22Rv1 (cell line): Measurements from ENCODE around the gene CLCA4.

ENCODE experiments used
- ZFX ChIP-seq: fragments of 450-650 bp; IDR thresholded peaks from 2 replicates; pipeline ENCODE4 v1.6.1; 2017; ENCODE audit warnings: antibody characterized with exemption, borderline replicate concordance
- TF ChIP-seq, protein P1 (sequence below): fragments of 450-650 bp; IDR thresholded peaks from 2 replicates; pipeline ENCODE4 v1.5.1; 2017; ENCODE audit warnings: mild to moderate bottlenecking

DNA sequence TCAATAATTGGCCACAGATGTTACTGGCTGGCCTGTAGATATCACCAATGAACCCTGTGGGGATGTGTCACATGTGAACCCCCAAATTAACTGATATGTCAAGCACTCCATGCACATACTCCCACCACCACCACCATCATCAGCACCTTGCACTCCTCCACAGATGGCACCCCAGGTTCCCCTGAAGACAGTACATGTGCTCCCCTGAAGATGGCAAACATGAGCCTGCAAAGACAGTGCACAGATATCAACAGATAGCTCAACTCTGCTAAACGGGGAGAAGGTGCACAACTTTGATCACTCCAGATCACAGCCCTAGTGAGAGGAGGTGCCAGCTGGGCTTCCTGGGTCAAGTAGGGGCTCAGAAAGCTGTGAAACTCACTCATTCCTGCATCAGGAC lies 74.4 kb downstream of the CLCA4 start:
- TF ChIP-seq, protein P1, sequence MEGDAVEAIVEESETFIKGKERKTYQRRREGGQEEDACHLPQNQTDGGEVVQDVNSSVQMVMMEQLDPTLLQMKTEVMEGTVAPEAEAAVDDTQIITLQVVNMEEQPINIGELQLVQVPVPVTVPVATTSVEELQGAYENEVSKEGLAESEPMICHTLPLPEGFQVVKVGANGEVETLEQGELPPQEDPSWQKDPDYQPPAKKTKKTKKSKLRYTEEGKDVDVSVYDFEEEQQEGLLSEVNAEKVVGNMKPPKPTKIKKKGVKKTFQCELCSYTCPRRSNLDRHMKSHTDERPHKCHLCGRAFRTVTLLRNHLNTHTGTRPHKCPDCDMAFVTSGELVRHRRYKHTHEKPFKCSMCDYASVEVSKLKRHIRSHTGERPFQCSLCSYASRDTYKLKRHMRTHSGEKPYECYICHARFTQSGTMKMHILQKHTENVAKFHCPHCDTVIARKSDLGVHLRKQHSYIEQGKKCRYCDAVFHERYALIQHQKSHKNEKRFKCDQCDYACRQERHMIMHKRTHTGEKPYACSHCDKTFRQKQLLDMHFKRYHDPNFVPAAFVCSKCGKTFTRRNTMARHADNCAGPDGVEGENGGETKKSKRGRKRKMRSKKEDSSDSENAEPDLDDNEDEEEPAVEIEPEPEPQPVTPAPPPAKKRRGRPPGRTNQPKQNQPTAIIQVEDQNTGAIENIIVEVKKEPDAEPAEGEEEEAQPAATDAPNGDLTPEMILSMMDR, result no peak
- no peak for TF ChIP-seq ZFX
